HG02973 (cell line): Measurements from ENCODE around the gene STIM1.
"Not testable (repeated sequence)": the region's sequence is repeated elsewhere in the genome, so short reads cannot be mapped to it uniquely, and the experiment has no call there.

ENCODE experiments used
- ATAC-seq: cut with Tn5 transposase; IDR thresholded peaks from one replicate; pipeline ENCODE4 v1.9.1; 2021; ENCODE audit warnings: moderate library complexity; ENCODE audit not compliant: unreplicated experiment

The STIM1 gene

DNA sequence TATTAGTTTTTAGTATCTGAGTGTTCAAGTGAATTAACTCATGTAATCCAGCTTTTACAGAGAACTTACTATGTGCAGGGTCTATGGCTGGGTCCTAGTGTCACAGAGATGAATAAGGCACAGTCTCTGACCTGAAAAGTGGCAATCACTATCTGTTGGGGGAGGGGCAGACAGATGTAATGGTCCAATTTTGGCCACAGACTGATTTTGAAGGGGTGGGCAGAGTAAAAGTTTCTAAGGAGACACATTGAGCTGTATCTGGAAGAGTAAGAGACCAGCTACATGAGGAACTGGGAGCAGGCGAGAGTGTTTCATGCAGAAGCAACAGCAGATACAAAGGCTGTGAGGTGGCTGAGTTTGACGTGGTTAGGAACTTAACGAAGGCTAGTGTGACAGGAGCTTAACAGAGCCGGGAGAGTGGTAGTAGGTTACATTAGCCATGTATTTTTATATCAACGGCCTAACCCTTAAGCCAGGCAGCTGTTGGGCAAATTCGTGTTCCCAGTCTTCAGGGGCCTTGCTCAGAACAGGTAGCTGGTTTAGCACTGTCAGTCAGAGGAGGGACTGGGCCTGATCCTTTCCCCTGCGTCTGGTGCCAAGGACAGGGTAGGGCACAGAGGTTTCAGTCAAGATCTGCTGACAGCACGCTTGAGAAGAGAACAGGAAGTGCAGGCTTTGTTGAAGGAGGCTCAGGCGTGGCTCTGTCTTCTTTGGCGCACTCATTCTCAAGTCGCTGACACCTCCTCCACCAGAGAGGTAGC lies 1.4 kb upstream of the STIM1 start:
- ATAC-seq = peak; percentile 24

DNA sequence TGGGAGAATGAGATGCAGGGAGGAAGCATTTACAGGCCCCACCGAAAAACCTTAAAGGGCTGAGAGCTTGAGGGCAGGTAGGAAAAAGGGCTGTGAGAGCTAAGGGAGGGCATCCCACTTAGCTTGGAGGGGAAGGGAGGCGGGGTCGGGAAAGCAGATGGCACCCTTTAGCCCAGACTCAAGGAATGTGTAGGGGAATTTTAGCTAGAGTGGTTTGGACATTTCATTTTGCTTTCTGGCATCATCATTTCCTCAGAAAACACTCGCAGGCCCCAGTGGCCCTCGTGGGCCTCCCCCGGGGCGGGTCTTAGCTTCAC lies 846 bp upstream of the STIM1 start:
- ATAC-seq = no peak

DNA sequence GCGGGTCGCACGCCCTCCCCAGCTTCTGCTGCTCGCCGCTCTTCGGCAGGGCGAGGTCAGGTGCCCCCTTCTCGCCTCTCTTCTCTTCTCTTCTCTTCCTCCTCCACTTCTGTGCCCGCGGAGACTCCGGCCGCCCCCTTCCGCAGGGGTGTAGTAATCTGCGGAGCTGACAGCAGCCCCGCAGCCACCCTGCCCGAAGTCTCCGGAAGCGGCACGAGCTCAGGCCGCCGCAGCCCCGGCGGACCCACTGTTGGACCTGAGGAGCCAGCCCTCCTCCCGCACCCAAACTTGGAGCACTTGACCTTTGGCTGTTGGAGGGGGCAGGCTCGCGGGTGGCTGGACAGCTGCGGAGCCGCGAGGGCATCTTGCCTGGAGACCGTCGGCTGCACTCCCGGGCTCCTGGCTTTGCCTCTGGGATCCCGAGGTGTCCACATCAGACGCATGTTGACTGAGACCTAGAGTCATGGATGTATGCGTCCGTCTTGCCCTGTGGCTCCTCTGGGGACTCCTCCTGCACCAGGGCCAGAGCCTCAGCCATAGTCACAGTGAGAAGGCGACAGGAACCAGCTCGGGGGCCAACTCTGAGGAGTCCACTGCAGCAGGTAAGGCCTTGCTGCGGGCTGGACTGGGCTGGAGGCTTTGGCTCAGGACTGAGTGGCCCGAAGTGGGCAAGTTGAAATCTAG lies 486 bp downstream of the STIM1 start:
- ATAC-seq = peak; percentile 13

DNA sequence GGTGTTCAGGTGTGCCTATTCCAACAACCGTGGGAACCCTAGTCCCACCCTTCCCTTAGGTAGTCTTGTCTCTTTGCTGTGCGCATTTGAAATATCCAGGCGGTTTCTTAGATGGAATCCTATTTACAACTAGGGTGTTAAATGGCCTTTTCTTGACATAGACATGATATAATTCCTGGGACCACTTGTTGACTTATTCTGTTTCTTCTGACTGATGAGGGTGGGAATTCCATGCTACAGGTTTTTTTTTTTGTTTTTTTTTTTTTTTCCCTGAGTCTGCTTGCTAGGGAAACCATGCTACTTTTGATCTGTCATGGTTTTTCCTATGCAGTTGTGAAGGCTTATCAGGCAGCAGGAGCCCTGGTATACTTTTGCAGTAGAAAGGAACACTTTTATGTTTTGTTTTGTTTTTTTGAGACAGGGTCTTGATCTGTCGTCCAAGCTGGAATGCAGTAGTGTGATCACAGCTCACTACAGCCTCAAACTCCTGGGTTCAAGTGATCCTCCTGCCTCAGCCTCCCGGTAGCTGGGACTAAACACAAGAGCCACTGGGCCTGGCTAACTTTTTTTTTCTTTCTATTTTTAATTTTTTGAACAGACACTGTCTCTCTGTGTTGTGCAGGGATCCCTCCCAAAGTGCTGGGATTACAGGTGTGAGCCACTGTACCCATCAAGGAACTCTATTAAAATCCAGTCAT lies 1.5 kb downstream of the STIM1 start:
- no peak for ATAC-seq

DNA sequence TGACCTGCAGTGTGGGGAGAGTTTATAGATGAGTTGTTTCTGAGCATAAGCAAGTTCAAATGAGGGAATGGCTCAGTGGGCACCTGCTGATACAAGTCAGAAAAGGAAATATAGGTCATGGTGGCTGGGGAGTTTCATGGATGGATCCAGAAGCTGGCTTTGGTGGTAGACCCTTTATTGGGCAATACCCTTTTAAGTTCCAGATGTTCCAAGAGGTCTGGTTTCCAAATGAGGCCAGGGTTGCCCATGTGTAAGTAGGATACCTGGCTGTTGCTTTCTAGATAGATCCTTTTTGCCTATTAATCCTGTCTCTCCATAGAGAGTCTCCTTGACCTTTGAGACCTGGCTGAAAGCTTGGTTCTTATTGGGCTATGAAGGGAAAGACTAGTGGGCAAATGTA lies 2.2 kb downstream of the STIM1 start:
- ATAC-seq = no peak

DNA sequence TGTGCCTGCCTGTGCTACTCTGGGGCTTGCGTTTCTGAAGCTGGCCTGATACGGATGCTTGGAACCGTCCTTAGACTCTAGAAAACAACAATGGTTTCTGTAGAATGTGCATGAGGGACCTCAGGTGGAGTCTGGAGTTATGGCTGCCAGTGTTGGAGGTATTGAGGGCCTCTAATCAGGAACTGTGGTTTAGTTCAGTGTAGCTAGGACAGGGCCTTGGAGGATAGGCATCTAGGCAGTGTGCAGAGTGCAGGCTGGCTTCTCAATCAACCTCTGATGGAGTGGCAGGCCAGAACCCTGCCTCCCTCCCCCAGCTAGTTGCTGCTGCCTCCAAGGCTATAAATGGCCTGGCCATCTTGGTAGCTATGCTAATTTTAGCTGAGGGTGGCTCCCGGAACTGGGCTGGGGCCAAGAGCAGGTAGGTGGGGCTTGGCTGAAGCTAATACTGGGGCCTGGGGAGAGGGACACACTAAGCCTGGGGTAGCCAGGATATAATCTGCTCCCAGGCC lies 4.0 kb downstream of the STIM1 start:
- ATAC-seq = peak; percentile 29

DNA sequence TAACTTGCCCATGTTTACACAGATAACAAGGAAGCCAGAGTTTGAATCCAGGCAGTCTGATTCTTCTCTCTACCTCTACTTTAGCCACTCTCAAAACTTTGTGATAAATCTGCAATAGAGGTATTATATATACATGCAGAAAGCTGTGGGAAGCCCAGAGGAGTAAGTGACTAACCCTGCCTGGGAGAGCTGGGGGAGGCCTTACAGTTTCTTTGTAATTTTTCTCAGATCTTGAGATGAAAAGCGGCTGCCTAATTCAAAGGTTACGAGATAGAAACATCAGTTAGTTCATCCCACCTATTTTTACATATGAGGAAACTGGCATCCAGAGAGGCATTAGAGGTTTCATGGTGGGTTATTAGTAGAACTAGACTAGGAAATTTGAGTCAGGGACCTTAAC lies 4.9 kb downstream of the STIM1 start:
- ATAC-seq = no peak

DNA sequence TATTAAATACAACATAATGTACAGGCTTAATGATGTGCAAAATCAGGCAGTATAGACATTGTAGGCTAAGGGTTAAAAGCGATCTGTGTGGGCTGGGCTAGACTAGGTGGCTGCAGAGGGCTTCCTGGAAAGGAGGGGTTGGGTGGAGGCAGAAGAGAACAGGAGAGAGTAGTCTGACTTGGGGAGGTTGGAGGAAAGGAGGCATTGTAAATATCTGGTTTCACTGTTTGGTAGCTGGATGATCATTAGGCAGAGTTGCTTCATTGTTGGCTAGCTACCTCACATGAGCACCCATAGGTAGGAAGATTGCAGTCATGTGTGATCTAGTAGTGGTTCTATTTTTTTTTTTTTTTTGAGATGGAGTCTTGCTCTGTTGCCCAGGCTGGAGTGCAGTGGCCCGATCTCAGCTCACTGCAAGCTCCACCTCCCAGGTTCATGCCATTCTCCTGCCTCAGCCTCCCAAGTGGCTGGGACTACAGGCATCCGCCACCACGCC lies 5.5 kb downstream of the STIM1 start:
- not testable (repeated sequence) for ATAC-seq

DNA sequence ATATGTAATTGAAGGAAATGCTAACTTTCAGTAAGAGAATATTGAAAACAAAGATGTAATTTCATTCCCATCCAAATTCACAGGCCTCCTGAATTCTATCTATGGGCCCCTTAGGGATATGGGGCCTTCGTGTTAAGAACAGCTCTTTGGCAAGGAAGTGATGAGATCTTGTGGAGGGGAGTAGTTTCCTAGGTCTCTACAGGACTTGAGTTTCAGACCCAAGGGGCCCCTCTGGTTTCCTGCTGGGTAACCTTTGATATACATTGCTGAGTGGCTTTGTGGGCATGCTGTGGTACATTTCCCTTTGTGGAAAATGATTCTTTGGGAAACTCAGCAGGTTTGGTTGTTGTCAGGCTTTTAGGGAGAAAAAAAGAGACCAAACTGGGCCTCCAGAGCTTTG lies 6.2 kb downstream of the STIM1 start:
- no peak for ATAC-seq

DNA sequence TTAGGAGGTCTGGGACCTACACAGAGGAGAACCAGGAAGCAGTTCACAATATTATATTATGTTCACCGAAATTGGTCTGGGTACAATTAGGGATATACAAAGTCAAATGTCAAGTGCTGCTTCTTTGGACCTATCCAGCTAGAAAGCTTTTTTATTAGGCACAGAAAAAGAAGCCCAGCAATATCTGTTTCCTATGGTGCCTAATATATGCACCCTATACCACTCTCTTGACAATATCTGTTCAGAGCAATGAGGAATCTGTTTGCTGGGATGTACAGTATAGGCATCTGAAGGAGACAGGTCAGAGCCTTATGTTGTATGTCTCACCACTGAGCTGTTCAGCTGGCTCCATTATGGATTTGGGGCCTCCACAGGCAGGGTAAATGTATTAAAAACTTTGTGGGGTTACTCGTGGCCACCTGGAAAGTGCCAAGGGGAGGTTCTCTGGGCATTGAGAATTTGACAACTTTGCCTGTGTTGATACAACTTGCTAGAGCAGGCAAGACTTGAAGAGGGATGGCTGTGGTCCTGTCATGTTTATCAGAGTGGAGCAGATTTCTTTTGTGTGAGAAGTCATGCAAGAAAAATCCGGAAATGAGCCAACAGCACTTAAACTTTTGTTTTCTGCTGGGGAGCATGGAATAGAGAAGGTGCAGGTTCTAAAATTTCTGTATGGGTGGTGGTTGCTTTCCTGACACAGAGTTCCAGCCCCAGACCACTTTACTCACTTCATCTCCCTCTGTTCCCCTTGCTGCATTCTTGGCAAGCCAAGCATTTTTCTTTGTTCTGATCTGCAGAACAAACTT lies 10.1 kb downstream of the STIM1 start:
- ATAC-seq = no peak

DNA sequence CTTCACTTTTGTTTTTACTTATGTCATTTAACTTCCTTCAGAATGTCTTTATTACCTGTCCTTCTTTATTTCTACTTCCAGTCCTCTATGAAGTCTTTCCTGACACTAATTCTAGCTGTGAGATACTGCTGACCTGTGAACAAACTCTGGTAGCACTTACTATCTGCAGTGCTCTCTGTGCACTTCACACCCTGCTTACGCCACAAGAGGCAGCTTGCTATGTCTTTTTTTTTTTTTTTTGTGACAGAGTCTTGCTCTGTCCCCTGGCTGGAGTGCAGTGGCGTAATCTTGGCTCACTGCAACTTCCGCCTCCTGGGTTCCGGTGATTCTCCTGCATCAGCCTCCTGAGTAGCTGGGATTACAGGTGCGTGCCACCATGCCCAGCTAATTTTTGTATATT lies 10.7 kb downstream of the STIM1 start:
- ATAC-seq = no peak

DNA sequence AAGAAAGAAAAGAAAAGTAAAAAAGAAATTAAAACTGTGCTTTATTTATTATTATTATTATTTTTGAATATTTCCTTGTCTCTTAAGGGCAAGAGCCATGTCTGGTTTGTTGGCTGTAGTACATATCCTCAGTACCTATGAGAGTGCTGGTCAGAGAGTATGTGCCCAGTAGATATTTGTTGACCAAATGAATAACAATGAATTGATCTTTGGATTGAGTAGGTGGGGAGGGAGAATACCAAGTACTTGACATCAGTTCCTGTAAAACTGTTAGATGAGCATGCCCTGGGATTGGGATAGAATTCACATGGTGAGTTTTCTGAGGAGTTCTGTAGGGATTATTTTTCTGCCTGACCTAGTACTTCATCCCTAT lies 11.4 kb downstream of the STIM1 start:
- no peak for ATAC-seq

DNA sequence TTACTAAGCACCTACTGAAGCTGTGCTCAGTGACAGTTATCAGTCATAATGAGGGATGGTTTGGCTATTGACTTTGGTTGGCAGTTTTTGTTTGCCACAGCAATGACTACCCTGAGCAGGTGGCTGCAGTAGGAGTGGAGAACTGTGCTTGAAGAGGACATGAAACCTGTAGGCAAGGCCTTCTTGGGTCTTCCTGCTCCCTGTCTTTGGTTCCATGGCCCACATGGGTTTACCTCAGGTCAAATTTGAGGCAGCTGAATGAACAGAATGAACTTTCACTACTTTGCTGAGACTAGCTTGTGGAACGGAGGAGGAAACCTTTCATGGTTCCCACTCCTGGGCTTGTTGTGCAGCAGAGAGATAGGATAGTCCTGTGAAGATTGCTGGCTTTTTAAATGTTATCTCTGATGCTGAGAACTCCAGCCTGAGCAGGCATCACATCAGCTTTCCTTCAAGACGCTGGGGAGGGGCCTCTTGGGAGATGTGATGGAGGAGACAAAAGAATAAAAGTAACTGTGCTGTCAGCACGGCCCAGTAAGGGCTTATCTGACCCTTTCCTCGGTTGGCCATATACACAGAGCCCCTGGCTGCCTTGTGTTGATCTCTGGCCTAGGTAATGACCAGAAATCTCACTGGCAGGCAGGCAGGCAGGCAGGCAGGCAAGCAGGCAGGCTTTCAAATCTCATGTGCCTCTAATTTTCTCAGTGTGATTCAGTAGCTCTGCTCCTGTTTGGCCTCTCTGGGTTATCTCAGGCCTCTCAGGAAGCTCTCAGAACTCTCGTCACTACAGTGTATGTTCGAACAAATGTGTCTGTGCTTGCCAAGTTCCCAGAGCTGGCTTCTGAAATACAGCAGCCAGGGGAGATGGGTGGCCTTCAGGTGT lies 12.0 kb downstream of the STIM1 start:
- peak; percentile 50 for ATAC-seq

DNA sequence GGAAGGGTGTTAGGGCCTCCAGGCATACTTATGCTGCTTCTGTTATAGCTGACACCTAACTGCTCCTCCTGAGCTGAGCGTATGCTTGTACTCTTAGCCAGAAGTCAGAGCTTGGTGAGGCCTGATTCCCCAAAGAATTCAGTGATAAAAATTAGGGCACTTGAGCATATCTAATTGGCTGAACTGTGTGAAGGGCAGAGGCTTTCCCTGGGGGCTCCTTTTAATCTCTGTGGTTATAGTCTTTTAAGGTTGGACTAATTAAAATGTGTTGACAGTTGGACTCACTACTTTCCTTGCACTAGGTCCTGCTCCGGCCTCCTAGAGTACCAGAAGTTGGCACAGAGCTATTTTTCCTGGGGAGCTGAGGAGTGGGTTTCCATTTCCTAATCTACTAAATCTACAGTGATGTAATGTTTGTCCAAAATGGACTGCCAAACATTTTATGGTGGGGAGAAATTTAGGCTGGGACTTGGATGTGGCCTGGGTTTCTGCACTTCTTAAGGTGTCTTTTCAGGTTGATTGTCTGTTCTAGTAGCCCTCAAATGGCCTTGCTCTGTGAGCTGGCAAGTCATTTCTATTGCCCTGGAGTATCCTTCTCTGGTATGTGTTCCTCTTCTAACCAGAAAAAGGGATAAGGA lies 18.4 kb downstream of the STIM1 start:
- no peak for ATAC-seq

DNA sequence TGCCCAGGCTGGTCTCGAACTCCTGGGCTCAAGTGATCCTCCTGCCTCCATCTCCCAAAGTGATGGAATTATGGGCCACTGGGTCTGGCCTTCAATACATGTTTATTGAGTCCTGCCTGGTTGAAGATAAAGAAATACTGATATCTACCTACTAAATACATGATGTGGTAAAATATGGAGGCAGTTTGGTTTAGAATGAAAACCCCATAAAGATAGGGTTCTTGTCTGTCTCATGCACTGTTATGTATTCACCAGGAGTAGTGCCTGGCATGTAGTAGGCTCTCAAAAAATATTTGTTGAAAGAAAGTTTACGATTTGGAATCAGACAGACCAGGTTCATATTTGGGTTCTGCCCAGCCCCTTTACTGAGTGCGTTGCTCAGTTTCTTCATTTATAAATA lies 21.1 kb downstream of the STIM1 start:
- no peak for ATAC-seq

DNA sequence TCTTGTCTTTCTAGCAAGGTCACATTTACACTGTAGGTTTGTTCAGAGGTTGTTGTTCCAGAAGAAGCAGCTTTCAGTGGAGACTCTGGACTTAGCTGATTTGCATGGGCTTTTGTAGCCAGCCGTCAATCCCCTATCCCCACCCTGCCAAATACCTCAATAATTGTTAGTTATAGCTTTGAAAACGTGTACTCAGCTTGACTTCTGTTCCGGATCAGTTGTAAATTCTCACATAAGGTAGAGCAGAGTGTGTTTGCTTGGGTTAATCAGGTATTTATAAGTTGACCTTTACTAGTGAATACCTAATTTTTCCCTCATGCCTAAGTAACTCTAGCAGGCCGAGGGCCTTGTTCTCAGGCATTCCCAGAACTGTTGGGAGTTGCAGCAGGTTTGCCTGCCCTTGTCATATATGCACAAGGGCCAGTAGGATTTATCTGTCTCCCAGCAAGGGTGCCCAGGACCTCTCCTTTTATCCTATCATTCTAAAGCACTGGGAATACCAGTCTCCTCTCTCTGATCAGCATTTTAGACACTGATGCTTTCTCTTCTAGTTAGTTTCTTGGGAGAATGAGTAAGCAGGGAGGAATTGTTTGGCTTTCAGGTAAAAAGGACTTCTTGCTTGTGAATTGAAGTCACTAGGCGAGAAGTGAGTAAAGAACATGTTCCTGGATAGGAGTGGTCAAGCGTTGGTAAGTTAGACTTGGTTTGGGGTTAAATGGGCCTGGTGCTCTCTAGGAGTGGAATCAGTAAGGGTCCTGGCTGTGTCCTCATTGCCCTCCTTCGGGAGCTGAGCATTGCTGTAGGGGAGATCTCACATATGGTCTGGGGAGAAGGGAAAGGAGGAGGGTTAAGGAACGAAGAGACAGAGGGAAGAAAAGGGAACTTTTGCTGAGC lies 22.1 kb downstream of the STIM1 start:
- ATAC-seq = no peak

DNA sequence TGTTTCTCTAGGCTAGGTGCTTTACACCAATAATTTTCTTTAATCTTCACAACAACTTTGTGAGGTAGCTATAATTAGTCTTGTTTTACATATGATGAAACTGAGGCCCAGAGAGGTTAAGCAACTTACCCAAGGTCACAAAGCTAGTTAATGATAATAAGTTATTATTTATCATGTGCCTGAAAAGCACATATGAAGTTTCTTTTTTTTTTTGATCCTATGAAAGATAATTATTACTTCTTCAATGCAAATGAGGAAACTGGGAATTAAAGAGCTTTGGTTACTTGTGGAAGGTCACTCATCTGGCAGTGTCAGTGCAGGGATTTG lies 22.8 kb downstream of the STIM1 start:
- ATAC-seq = no peak

DNA sequence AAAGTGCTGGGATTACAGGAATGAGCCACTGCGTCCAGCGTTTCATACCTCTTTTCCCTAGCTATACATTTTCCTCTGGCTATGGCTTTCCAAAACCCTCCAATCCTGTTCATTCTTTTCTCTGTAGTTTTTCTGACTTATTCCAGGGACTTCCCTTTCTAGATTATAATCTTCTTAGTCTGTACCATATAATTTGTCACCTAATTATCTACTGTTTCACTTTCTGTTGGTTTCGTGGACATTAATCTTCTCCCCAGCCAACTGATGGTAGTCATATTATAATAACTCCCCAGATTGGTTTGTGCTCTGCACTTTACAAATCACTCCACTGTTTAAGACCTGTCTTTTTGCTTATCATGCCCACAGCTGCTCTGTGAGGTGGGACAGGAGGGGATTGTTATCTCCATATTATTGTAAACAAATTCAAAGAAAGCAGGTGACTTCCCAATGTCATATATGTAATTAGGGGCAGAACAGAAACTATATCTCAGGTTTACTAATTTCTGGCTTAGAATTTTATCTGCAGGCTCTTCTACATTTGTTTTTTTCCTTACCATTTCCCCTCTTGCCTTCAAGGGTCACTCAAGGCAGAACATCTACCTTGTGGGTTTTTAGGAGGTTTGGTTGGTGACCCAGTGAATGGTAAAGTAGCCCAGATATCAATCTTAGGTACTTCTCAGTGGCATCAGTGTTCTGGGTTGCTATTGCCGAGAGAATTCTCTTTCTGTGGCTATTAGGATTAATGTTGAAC lies 23.9 kb downstream of the STIM1 start:
- ATAC-seq = peak; percentile 47
